Aorta (tissue), 5 donors: ENCODE measurements around the gene LAGE3. TPM values are rescaled to one million over a fixed set of nuclear protein-coding genes. Genes with fewer than 3 reads are reported as not detected.

Experiments
- ATAC-seq: fragments of 200-7000 bp; cut with Tn5 transposase; one replicate; pipeline ENCODE4 v1.9.1; 2022; ENCODE audit warnings: moderate library complexity; ENCODE audit not compliant: low FRiP score
- DNase-seq, 2 donors: peaks; one replicate each; pipeline ENCODE4 v3.0.0-alpha.2; 2020
- H3K27ac ChIP-seq, 2 donors: one replicate each; pipeline ENCODE4 v1.5.1; 2013; ENCODE audit warnings: low read length in 2 of 2, mild to moderate bottlenecking in 2 of 2, moderate library complexity in 2 of 2, control low read depth in 1 of 2, inconsistent platforms in 1 of 2, low read depth in 1 of 2
- H3K27me3 ChIP-seq, 2 donors: one replicate each; pipeline ENCODE4 v1.6.1; 2013; ENCODE audit warnings: control low read depth in 1 of 2, low read length in 1 of 2, mild to moderate bottlenecking in 1 of 2, moderate library complexity in 1 of 2; ENCODE audit not compliant: insufficient read depth in 2 of 2, control insufficient read depth in 1 of 2
- H3K36me3 ChIP-seq, 2 donors: one replicate each; pipeline ENCODE4 v1.6.1; 2013; ENCODE audit warnings: control low read depth in 1 of 2, low read length in 1 of 2, mild to moderate bottlenecking in 1 of 2; ENCODE audit not compliant: insufficient read depth in 2 of 2, control insufficient read depth in 1 of 2
- H3K4me1 ChIP-seq, 2 donors: one replicate each; pipeline ENCODE4 v1.6.1; 2013; ENCODE audit warnings: low read length in 2 of 2, control low read depth in 1 of 2, mild to moderate bottlenecking in 1 of 2, moderate library complexity in 1 of 2; ENCODE audit not compliant: insufficient read depth in 2 of 2, control insufficient read depth in 1 of 2
- H3K4me3 ChIP-seq, 2 donors: one replicate each; pipeline ENCODE4 v1.5.1; 2013; ENCODE audit warnings: low read length in 2 of 2, control low read depth in 1 of 2, mild to moderate bottlenecking in 1 of 2
- H3K9me3 ChIP-seq: one replicate; pipeline ENCODE4 v1.6.1; 2013; ENCODE audit warnings: mild to moderate bottlenecking, low read length; ENCODE audit not compliant: control insufficient read depth
- WGBS, 2 donors: extraction: QIAGEN DNeasy Blood & Tissue Kit; methylation state at CpG; one replicate each; pipeline ENCODE4 v1.1.7; 2013; 5-methylcytosine and 5-hydroxymethylcytosine counted together
- intact Hi-C, 2 donors: fragments of 100-400 bp; cut with DNase I; formaldehyde crosslinking; loops; one replicate each; pipeline versions ENCODE4 v1.14.2 to v1.15.0; 2022
- polyA plus RNA-seq, 2 donors: library from polyadenylated mRNA; stranded (reverse); fragments of 200-250 nt; gene quantifications; one replicate each; pipeline ENCODE4 v1.2.3, GENCODE V29; 2013
- total RNA-seq, 2 donors: library from RNA; stranded (reverse); fragmentation: NEBNext Ultra II Directional; extraction: Animal tissue kit (Norgen Biotek cat#: 25700); gene quantifications; one replicate each; pipeline ENCODE4 v1.2.1, GENCODE V29; 2021
- donor health status: healthy with polysubstance abuse.
- donor health status: Bipolar disorder and iron deficiency.
- donor health status: DM: no; HTN: no; CAD: no.
- donor health status: DM: no; HTN: no; CAD: no.
- donor health status: DM: yes; HTN: yes; CAD: no.

LAGE3 gene
- total and polyA plus RNA-seq, 4 donors: 3.5 to 9.1 (median 7.1) TPM

- intact Hi-C loops: no loop called here
- no peaks in the 10 kb centered on the region for H3K27me3 ChIP-seq
- no peaks in the 10 kb centered on the region for H3K4me1 ChIP-seq
- H3K36me3 ChIP-seq: peaks cover 0 to 16% of the 10 kb centered on the region in 2 donors
- no peak overlapping the region for H3K27ac ChIP-seq
- 88 to 90% methylated on average over 10 to 14 of the region's 14 CpGs for WGBS, 2 donors
- no peak for DNase-seq
- no peak overlapping the region for H3K4me3 ChIP-seq
- ATAC-seq: no peak
- no peaks in the 10 kb centered on the region for H3K9me3 ChIP-seq
These were observed 13.5 kb downstream of the LAGE3 start for GRCh38 chrX:154465601-154466000.

DNA sequence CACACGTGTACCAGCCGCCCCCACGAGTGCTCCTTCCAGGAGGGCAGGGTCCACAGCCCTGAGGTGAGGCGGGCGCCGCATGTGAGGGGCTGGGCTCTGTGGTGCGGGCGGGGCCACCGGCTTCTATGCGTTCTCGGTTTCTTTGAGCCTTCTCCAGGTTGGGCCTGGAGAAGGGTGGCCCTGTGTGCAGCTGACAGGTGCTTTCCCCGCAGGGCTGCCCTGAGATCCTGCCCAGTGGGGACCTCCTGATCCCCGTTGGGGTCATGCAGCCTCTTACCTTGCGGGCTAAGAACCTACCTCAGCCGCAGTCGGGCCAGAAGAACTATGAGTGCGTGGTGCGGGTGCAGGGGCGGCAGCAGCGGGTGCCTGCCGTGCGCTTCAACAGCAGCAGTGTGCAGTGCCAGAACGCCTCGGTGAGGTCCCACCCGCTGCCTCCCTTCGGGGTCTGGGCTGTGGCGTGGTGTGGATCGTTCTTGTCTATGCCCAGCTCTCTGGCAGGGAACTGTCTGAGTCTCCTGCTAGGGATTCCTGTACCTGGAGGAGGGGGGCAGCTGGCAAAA lies 14.2 kb downstream of the LAGE3 start:
- ATAC-seq (no peak), DNase-seq (no peak)
- peaks cover 0 to 11% of the 10 kb centered on the region in 2 donors for H3K36me3 ChIP-seq
- WGBS, 2 donors: 88 to 93% methylated on average over 27 to 28 of the region's 28 CpGs
- H3K4me3 ChIP-seq: no peak overlapping the region
- intact Hi-C loops: no loop called here
- no peaks in the 10 kb centered on the region for H3K4me1 ChIP-seq
- no peaks in the 10 kb centered on the region for H3K9me3 ChIP-seq
- no peaks in the 10 kb centered on the region for H3K27me3 ChIP-seq
- no peak overlapping the region for H3K27ac ChIP-seq

GRCh38 chrX:154463611-154464220 lies 15.4 kb downstream of the LAGE3 start:
- WGBS, 2 donors: 85% methylated on average over 35 to 36 of the region's 36 CpGs
- intact Hi-C loops: no loop called here
- Histone ChIP-seq H3K27me3 (no peaks in the 10 kb centered on the region), H3K27ac (no peak overlapping the region), H3K4me3 (no peak overlapping the region), H3K9me3 (no peaks in the 10 kb centered on the region), H3K36me3 (peaks cover 0 to 9% of the 10 kb centered on the region in 2 donors), H3K4me1 (no peaks in the 10 kb centered on the region)
- DNase-seq (no peak), ATAC-seq (no peak)

- H3K4me1 ChIP-seq: no peaks in the 10 kb centered on the region
- intact Hi-C loops: no loop called here
- peaks cover 0 to 2% of the 10 kb centered on the region in 2 donors for H3K27me3 ChIP-seq
- ATAC-seq (no peak), DNase-seq (no peak)
- H3K27ac ChIP-seq: no peak overlapping the region
- H3K36me3 ChIP-seq: peaks cover 0 to 4% of the 10 kb centered on the region in 2 donors
- H3K9me3 ChIP-seq: no peaks in the 10 kb centered on the region
- 52% methylated on average over 4 to 8 of the region's 8 CpGs for WGBS, 2 donors
- H3K4me3 ChIP-seq: no peak overlapping the region
These were observed 16.7 kb downstream of the LAGE3 start for GRCh38 chrX:154462396-154462795.

DNA sequence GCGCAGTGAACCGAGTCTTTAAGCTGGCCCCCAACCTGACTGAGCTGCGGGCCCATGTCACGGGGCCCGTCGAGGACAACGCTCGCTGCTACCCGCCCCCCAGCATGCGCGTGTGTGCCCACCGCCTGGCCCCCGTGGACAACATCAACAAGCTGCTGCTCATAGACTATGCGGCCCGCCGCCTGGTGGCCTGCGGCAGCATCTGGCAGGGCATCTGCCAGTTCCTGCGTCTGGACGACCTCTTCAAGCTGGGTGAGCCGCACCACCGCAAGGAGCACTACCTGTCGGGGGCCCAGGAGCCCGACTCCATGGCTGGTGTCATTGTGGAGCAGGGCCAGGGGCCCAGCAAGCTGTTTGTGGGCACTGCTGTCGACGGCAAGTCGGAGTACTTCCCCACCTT lies 18.8 kb downstream of the LAGE3 start:
- ATAC-seq (no peak), DNase-seq (no peak)
- WGBS, 2 donors: 59 to 80% methylated on average over 26 of the region's 26 CpGs
- H3K4me3 ChIP-seq: no peak overlapping the region
- no peak overlapping the region for H3K27ac ChIP-seq
- no peaks in the 10 kb centered on the region for H3K4me1 ChIP-seq
- intact Hi-C loops: no loop called here
- H3K27me3 ChIP-seq: peaks cover 0 to 2% of the 10 kb centered on the region in 2 donors
- H3K36me3 ChIP-seq: peaks cover 0 to under 1% of the 10 kb centered on the region in 2 donors
- no peaks in the 10 kb centered on the region for H3K9me3 ChIP-seq

- Histone ChIP-seq H3K27ac (no peak overlapping the region), H3K4me3 (no peak overlapping the region), H3K4me1 (no peaks in the 10 kb centered on the region), H3K9me3 (no peaks in the 10 kb centered on the region), H3K36me3 (no peaks in the 10 kb centered on the region), H3K27me3 (peaks cover 0 to 2% of the 10 kb centered on the region in 2 donors)
- DNase-seq (peak in 1 of 2 donors; percentile 73), ATAC-seq (no peak)
- intact Hi-C loops: no loop called here
- 13 to 46% methylated on average over 12 to 14 of the region's 14 CpGs for WGBS, 2 donors
These were observed 19.2 kb downstream of the LAGE3 start for GRCh38 chrX:154459832-154460231.

- H3K27ac ChIP-seq: peak overlapping the region in 1 of 2 donors; percentile 50
These were observed 19.9 kb downstream of the LAGE3 start for GRCh38 chrX:154458954-154459778.

DNA sequence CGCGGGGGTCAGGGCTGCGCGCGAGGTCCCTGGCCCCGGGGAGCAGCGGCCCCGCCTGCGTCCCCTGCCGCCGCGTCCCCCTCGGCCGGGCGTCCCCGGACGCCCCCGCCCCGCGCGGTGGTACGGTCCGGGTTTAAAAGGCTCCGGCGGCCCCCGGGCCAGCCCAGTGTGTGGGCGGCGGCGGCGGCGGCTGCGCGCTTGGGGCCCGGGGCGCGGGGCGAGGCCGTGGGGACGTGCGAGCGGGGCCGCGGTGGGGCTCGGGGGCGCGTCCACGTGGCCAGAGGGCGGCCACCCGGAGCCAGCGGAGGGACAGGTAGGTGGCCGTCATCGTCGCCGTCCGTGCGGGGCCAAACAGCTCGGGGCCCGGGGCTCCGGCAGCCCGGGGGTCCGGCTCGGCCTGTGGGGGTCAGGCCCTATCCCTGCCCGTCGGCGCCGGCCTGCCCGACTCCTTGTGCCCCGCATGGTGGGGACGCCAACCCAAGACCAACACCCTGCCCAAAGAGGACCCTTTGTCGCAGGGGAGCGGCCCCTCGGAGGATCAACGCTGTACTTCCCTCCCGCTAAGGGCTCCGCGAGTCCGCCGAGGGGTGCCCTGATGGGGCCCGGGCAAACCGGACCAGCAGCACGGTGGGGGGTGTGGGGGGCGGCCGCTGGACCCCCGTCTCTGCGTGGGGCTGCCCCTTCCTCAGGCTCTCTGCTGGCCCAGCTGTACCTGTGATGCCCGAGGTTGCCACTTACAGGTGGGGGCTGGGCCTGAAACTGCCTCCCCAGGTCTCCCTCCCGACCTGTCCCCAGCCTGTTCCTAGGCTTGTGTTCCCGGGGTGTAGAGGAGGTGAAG lies 20.7 kb downstream of the LAGE3 start, which contains the start of gene PLXNA3:
Gene PLXNA3, plus strand, starts transcription at position 166 of the 838 bp plus-strand sequence. CDS start 1,903 bp downstream, outside the sequence.
- Histone ChIP-seq H3K27ac (peak within 1 kb of the TSS in 1 of 2 donors; percentile 50), H3K9me3 (no peaks in the 10 kb centered on the region), H3K36me3 (no peaks in the 10 kb centered on the region), H3K4me1 (no peaks in the 10 kb centered on the region), H3K4me3 (peak within 1 kb of the TSS; percentile 37 to 88), H3K27me3 (peaks cover 0 to 2% of the 10 kb centered on the region in 2 donors)
- WGBS, 2 donors: 0 to 37% methylated on average over 31 to 88 of the region's 88 CpGs
- DNase-seq: peak; percentile 72 to 85
- peak; percentile 71 for ATAC-seq
- intact Hi-C loops: no loop called here

More at GRCh38 chrX:154458954-154459778, 19.9 kb downstream of the LAGE3 start:
- ATAC-seq: peak; percentile 44
- 5 to 49% methylated on average over 12 to 15 of the region's 15 CpGs for WGBS, 2 donors
- peaks cover 0 to 2% of the 10 kb centered on the region in 2 donors for H3K27me3 ChIP-seq
- no peaks in the 10 kb centered on the region for H3K36me3 ChIP-seq
- intact Hi-C loops: no loop called here
- H3K4me1 ChIP-seq: no peaks in the 10 kb centered on the region
- H3K4me3 ChIP-seq: peak overlapping the region; percentile 37 to 88
- peak in 1 of 2 donors; percentile 67 for DNase-seq
- H3K9me3 ChIP-seq: no peaks in the 10 kb centered on the region
